HepG2 (cell line): ENCODE results near the gene TRPV4. TPM values are rescaled to one million over a fixed set of nuclear protein-coding genes. Genes with fewer than 3 reads are reported as not detected.

Experiments
- ATAC-seq: fragments of 200-7000 bp; cut with Tn5 transposase; 3 replicates; pipeline ENCODE4 v1.9.1; 2020; ENCODE audit warnings: mild to moderate bottlenecking, moderate library complexity
- BruUV-seq: library from RNA; stranded (reverse); fragments of 400-500 nt; replicated peaks from 2 replicates; lab custom pipeline; 2021; lab: Mats Ljungman, UMichigan
- CTCF ChIA-PET: fragments of 300-600 bp; formaldehyde crosslinking; extraction: SDS; loops from one replicate; lab custom pipeline; 2021; ENCODE audit warnings: low total read pairs, inconsistent platforms, low intra/inter-chr PET ratio; lab: Yijun Ruan, JAX
- POLR2A ChIA-PET: fragments of 350-600 bp; sonication (Branson Sonifier 250); formaldehyde crosslinking; loops from one replicate; lab custom pipeline; 2020; ENCODE audit warnings: antibody characterized with exemption, inconsistent platforms; lab: Yijun Ruan, JAX
- DNase-seq: peaks from one replicate; pipeline ENCODE4 v3.0.0-alpha.2; 2015; ENCODE audit warnings: low spot score
- FAIRE-seq: peaks from 3 replicates; lab custom pipeline; 2011; peaks lifted over from hg19 to GRCh38; lab: Jason Lieb, UNC
- H2AFZ ChIP-seq: one replicate; pipeline ENCODE4 v1.6.1; 2011; ENCODE audit warnings: low read length, inconsistent platforms
- H3K27ac ChIP-seq: fragments of 300-600 bp; 3 replicates; pipeline ENCODE4 v1.8.0; 2011; ENCODE audit warnings: mixed run types, mild to moderate bottlenecking, mixed read lengths, low read length, inconsistent platforms; ENCODE audit not compliant: insufficient read depth; ENCODE audit errors: extremely low read length
- H3K27me3 ChIP-seq, 2 experiments: fragments of 200-600 bp in 1 of 2; 2 replicates in 1 of 2; 3 replicates in 1 of 2; pipeline versions ENCODE4 v1.6.0 to v1.8.0; 2011; ENCODE audit warnings: low read length in 2 of 2, mild to moderate bottlenecking in 2 of 2, moderate library complexity in 2 of 2, inconsistent platforms in 1 of 2; ENCODE audit not compliant: insufficient read depth in 2 of 2, control insufficient read depth in 1 of 2
- H3K36me3 ChIP-seq, 2 experiments: fragments of 200-600 bp in 1 of 2; replicated peaks in 1 of 2; 2 replicates in 1 of 2; 3 replicates in 1 of 2; pipeline versions ENCODE4 v1.5.1 to v1.8.0; 2011; ENCODE audit warnings: low read length in 2 of 2, inconsistent platforms in 1 of 2; ENCODE audit not compliant: insufficient read depth in 2 of 2, control insufficient read depth in 1 of 2
- H3K4me1 ChIP-seq: 2 replicates; pipeline ENCODE4 v1.5.1; 2012; ENCODE audit warnings: low read length, inconsistent platforms; ENCODE audit not compliant: insufficient read depth
- H3K4me2 ChIP-seq: 2 replicates; pipeline ENCODE4 v1.6.0; 2011; ENCODE audit warnings: low read depth, low read length, inconsistent platforms
- H3K4me3 ChIP-seq, 3 experiments: fragments of 200-600 bp in 1 of 3; sonication (generic), shearing (Covaris generic) in 1 of 3; replicated peaks in 1 of 3; 2 replicates each; pipeline ENCODE4 v1.5.1; 2011 to 2016; ENCODE audit warnings: low read length in 3 of 3, inconsistent platforms in 2 of 3, low read depth in 2 of 3, mild to moderate bottlenecking in 2 of 3, control low read depth in 1 of 3, mixed read lengths in 1 of 3; ENCODE audit not compliant: insufficient read depth in 1 of 3
- H3K79me2 ChIP-seq: one replicate; pipeline ENCODE4 v1.6.1; 2011; ENCODE audit warnings: low read length, inconsistent platforms; ENCODE audit not compliant: insufficient read depth
- H3K9ac ChIP-seq: 2 replicates; pipeline ENCODE4 v1.6.0; 2011; ENCODE audit warnings: mild to moderate bottlenecking, low read depth, low read length, inconsistent platforms; ENCODE audit not compliant: insufficient read depth
- H3K9me3 ChIP-seq: 2 replicates; pipeline ENCODE4 v1.5.1; 2012; ENCODE audit warnings: mild to moderate bottlenecking, low read length
- H4K20me1 ChIP-seq: 2 replicates; pipeline ENCODE4 v1.6.0; 2011; ENCODE audit warnings: inconsistent platforms, mild to moderate bottlenecking, low read length, moderate library complexity; ENCODE audit not compliant: insufficient read depth
- NFE2L2 ChIP-seq: fragments of 150-350 bp; IDR thresholded peaks from 2 replicates; pipeline ENCODE4 v1.6.1; 2014; ENCODE audit warnings: low read length
- NFYB ChIP-seq: sonication (generic); formaldehyde crosslinking; IDR thresholded peaks from 2 replicates; pipeline ENCODE4 v1.4.0; 2020; ENCODE audit warnings: missing genetic modification reagents
- ZMYM4 ChIP-seq: sonication (generic); formaldehyde crosslinking; IDR thresholded peaks from 2 replicates; pipeline ENCODE4 v1.8.1; 2023; ENCODE audit warnings: mild to moderate bottlenecking, missing genetic modification reagents
- WGBS: methylation state at CpG from one replicate; pipeline ENCODE4 v1.1.6; 2017; ENCODE audit warnings: low lambda C conversion rate; 5-methylcytosine and 5-hydroxymethylcytosine counted together
- in situ Hi-C: cut with HindIII; loops from 2 replicates; pipeline ENCODE4 v1.10.0; 2017; ENCODE audit warnings: low pct_unique_long_range_greater_than_20kb; ENCODE audit not compliant: extremely low pct_ligation_motif_present
- intact Hi-C: fragments of 100-400 bp; cut with micrococcal nuclease; formaldehyde crosslinking; loops from one replicate; pipeline ENCODE4 v1.10.0; 2022; ENCODE audit not compliant: unreplicated experiment
- polyA plus RNA-seq, 8 experiments: library from polyadenylated mRNA; depleted of rRNA in 3 of 8; stranded (reverse) in 7 of 8; unstranded in 1 of 8; fragments of >200 nt; fragmentation: Illumina TruSeq in 4 of 8; extraction: Trizol in 4 of 8; gene quantifications; 2 replicates each; pipeline versions ENCODE4 v1.2.1 to v1.2.3, GENCODE V29; 2011 to 2016; ENCODE audit warnings: low read depth in 4 of 8, missing spikeins in 1 of 8, mixed read lengths in 1 of 8; ENCODE audit not compliant: insufficient read depth in 1 of 8
- total RNA-seq, 5 experiments: library from RNA; depleted of rRNA; stranded (reverse); fragments of >200 nt; fragmentation: Illumina TruSeq; extraction: Trizol; gene quantifications; 2 replicates each; pipeline ENCODE4 v1.2.3, GENCODE V29; 2016; ENCODE audit warnings: low read depth in 1 of 5
- TF ChIP-seq, protein P1 (sequence below): sonication (generic); formaldehyde crosslinking; IDR thresholded peaks from 2 replicates; pipeline ENCODE4 v1.5.0; 2020; ENCODE audit warnings: mild to moderate bottlenecking, missing genetic modification reagents, moderate library complexity
- TF ChIP-seq, protein P2 (sequence below): sonication (generic); formaldehyde crosslinking; conservative IDR thresholded peaks from 2 replicates; pipeline ENCODE4 v1.4.0; 2020; ENCODE audit warnings: missing genetic modification reagents
- TF ChIP-seq, protein P3 (sequence below): IDR thresholded peaks from 2 replicates; pipeline ENCODE4 v1.6.1; 2016; ENCODE audit warnings: low read depth

The TRPV4 gene
- total and polyA plus RNA-seq, 2 of the 13 experiments (the other 11 are each of a cell fraction or from before 2014, with no cell fraction given), result 0.66 to 4.7 TPM

DNA sequence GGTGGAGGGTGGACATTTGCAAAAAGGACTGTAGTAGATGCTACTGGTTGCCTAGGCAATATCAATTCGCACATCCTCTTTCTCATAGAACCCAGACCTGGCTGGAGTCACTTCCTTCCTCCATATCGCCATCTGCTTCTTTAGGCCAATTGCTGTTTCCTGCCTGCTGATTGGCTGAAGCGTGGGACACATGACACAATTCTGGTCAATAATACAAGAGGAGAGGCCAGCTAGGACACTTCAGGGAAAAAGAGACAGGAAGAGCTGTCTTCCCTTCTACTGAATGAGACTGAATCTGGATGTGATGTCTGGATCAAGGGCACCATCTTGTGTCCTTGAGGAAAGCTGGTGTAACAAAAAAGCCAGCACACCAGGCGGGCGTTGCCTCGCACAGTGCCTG, 53.8 kb downstream of the TRPV4 start (continued):
- TF ChIP-seq, protein P1, sequence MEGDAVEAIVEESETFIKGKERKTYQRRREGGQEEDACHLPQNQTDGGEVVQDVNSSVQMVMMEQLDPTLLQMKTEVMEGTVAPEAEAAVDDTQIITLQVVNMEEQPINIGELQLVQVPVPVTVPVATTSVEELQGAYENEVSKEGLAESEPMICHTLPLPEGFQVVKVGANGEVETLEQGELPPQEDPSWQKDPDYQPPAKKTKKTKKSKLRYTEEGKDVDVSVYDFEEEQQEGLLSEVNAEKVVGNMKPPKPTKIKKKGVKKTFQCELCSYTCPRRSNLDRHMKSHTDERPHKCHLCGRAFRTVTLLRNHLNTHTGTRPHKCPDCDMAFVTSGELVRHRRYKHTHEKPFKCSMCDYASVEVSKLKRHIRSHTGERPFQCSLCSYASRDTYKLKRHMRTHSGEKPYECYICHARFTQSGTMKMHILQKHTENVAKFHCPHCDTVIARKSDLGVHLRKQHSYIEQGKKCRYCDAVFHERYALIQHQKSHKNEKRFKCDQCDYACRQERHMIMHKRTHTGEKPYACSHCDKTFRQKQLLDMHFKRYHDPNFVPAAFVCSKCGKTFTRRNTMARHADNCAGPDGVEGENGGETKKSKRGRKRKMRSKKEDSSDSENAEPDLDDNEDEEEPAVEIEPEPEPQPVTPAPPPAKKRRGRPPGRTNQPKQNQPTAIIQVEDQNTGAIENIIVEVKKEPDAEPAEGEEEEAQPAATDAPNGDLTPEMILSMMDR (CRISPR knock-in tag), result peak; percentile 68
- TF ChIP-seq ZMYM4 (CRISPR knock-in tag) (0 out of 2 replicates have a peak, but pooled peaks have one; percentile 16), NFYB (0 out of 2 replicates have a peak, but pooled peaks have one; percentile 20)

DNA sequence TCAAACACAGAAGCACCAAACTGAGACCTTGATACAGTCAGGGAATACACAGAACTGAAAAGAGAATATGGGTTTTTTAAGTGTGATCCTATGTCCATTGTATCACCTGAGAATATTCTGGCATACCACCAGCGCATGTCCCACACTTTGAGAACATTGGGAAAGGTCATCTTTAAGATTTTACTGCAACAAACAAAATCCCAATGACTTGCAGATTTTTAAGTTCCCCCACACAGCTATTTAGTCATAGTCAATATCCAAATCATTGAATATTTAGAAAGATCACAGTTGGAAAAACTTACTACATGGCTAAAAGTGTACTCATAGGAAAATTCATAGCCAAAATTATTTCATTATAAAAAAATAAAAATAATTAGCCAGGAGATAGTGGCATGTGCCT, 54.5 kb downstream of the TRPV4 start:
- H3K79me2 ChIP-seq, result no peaks in the 10 kb centered on the region
- BruUV-seq, result no TSS peak
- H3K4me3 ChIP-seq, result no peak overlapping the region
- ATAC-seq (no peak), FAIRE-seq (no peak), DNase-seq (no peak)
- H4K20me1 ChIP-seq, result no peaks in the 10 kb centered on the region
- H3K27ac ChIP-seq, result no peak overlapping the region
- TF ChIP-seq, protein P2, sequence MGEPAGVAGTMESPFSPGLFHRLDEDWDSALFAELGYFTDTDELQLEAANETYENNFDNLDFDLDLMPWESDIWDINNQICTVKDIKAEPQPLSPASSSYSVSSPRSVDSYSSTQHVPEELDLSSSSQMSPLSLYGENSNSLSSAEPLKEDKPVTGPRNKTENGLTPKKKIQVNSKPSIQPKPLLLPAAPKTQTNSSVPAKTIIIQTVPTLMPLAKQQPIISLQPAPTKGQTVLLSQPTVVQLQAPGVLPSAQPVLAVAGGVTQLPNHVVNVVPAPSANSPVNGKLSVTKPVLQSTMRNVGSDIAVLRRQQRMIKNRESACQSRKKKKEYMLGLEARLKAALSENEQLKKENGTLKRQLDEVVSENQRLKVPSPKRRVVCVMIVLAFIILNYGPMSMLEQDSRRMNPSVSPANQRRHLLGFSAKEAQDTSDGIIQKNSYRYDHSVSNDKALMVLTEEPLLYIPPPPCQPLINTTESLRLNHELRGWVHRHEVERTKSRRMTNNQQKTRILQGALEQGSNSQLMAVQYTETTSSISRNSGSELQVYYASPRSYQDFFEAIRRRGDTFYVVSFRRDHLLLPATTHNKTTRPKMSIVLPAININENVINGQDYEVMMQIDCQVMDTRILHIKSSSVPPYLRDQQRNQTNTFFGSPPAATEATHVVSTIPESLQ (CRISPR knock-in tag), result no peak
- TF ChIP-seq, protein P3, sequence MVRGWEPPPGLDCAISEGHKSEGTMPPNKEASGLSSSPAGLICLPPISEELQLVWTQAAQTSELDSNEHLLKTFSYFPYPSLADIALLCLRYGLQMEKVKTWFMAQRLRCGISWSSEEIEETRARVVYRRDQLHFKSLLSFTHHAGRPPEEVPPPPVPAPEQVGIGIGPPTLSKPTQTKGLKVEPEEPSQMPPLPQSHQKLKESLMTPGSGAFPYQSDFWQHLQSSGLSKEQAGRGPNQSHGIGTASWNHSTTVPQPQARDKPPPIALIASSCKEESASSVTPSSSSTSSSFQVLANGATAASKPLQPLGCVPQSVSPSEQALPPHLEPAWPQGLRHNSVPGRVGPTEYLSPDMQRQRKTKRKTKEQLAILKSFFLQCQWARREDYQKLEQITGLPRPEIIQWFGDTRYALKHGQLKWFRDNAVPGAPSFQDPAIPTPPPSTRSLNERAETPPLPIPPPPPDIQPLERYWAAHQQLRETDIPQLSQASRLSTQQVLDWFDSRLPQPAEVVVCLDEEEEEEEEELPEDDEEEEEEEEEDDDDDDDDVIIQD (CRISPR knock-in tag), result no peak
- peak; percentile 66 for TF ChIP-seq NFE2L2
- H2AFZ ChIP-seq, result no peak overlapping the region
- no peaks in the 10 kb centered on the region; a peak in 1 of 5 replicates for H3K27me3 ChIP-seq
- H3K4me2 ChIP-seq, result no peak overlapping the region
- 52% methylated on average over 1 of the region's 1 CpG for WGBS
- H3K4me1 ChIP-seq, result peaks cover 52% of the 10 kb centered on the region
- intact Hi-C loops, result no loop called here
- H3K36me3 ChIP-seq, result no peaks in the 10 kb centered on the region
- CTCF ChIA-PET, result no interaction called here
- POLR2A ChIA-PET, result no interaction called here
- in situ Hi-C loops, result loop anchor here (5.0 kb wide), 2 partner anchors 261 to 351 kb away; no protein-coding TSS in a partner anchor
- H3K9ac ChIP-seq, result no peak overlapping the region
- no peaks in the 10 kb centered on the region for H3K9me3 ChIP-seq
